Activated naive CD8-positive, alpha-beta T cell treated with anti-CD3 and anti-CD28 coated beads, Interleukin-2, amount 10 ng/mL, durations not matched to agents 7 days and 5 days (primary cell): ENCODE results near the gene BCKDHB. TPM values are rescaled to one million over a fixed set of nuclear protein-coding genes. Genes with fewer than 3 reads are reported as not detected.

Experiments used
- ATAC-seq: fragments of 150-1000 bp; cut with Tn5 transposase; one replicate; pipeline ENCODE4 v1.10.0; 2021; ENCODE audit warnings: low read depth, moderate library complexity
- POLR2A ChIA-PET: fragments of 350-600 bp; sonication (Branson Sonifier 250); formaldehyde crosslinking; loops from one replicate; lab custom pipeline; 2021; ENCODE audit warnings: antibody characterized with exemption; lab: Charles Lee
- DNase-seq: peaks from one replicate; pipeline ENCODE4 v3.0.0; 2021
- H3K27ac Mint-ChIP-seq: one replicate; pipeline ENCODE4 v1.8.0; 2022; ENCODE audit warnings: mild to moderate bottlenecking, mixed read lengths
- H3K27me3 Mint-ChIP-seq: one replicate; pipeline ENCODE4 v1.8.0; 2022; ENCODE audit warnings: mild to moderate bottlenecking, moderate library complexity, mixed read lengths
- H3K36me3 Mint-ChIP-seq: one replicate; pipeline ENCODE4 v1.8.0; 2021; ENCODE audit warnings: mild to moderate bottlenecking, mixed read lengths
- H3K4me1 Mint-ChIP-seq: one replicate; pipeline ENCODE4 v1.8.0; 2021; ENCODE audit warnings: mixed read lengths
- H3K4me3 Mint-ChIP-seq: one replicate; pipeline ENCODE4 v1.8.0; 2022; ENCODE audit warnings: mild to moderate bottlenecking, moderate library complexity, mixed read lengths
- H3K9me3 Mint-ChIP-seq: one replicate; pipeline ENCODE4 v1.8.0; 2021; ENCODE audit warnings: mixed read lengths
- total RNA-seq, 2 experiments: library from RNA; stranded (reverse); gene quantifications; one replicate each; pipeline ENCODE4 v1.2.3, GENCODE V29; 2021

The BCKDHB gene
- total RNA-seq, 2 experiments from 2014 or later = 18.8 to 20.6 TPM

DNA sequence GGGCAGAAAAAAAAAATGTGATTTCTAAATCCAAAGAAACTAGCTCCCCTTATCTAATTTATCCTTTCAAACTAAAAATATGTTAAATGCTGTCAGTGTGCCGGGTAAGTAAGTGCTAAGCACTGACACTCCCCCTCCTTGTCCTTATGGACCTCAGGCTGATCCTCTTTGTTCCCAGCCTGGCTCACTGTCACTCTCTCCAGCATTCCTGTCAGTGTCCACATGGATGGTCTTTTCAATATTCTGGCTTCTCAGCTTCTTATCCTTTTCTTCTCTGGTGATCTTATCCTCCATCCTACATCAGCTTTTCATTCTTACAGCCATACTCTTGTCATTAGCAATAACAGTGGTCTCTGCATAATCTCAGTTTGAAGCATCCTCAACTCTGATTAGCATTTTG, 55.0 kb downstream of the BCKDHB start:
- ATAC-seq (no peak), DNase-seq (no peak)
- H3K9me3 Mint-ChIP-seq = no peaks in the 10 kb centered on the region
- no peak overlapping the region for H3K4me3 Mint-ChIP-seq
- H3K27me3 Mint-ChIP-seq = no peaks in the 10 kb centered on the region
- H3K4me1 Mint-ChIP-seq = peaks cover 11% of the 10 kb centered on the region
- no peak overlapping the region for H3K27ac Mint-ChIP-seq
- H3K36me3 Mint-ChIP-seq = peaks cover 2% of the 10 kb centered on the region
- POLR2A ChIA-PET = no interaction called here

GRCh38 chr6:80163754-80164187, 57.3 kb downstream of the BCKDHB start:
- peak; percentile 85 for ATAC-seq
- H3K27ac Mint-ChIP-seq = no peak overlapping the region
- no peak for DNase-seq
- POLR2A ChIA-PET = interaction anchor here (1.2 kb wide), 1 partner anchor 57 kb away, joined by 4 read pairs; the partner anchor contains the start of gene BCKDHB
- H3K27me3 Mint-ChIP-seq = no peaks in the 10 kb centered on the region
- peaks cover 7% of the 10 kb centered on the region for H3K36me3 Mint-ChIP-seq
- no peak overlapping the region for H3K4me3 Mint-ChIP-seq
- no peaks in the 10 kb centered on the region for H3K9me3 Mint-ChIP-seq
- peaks cover 11% of the 10 kb centered on the region for H3K4me1 Mint-ChIP-seq

DNA sequence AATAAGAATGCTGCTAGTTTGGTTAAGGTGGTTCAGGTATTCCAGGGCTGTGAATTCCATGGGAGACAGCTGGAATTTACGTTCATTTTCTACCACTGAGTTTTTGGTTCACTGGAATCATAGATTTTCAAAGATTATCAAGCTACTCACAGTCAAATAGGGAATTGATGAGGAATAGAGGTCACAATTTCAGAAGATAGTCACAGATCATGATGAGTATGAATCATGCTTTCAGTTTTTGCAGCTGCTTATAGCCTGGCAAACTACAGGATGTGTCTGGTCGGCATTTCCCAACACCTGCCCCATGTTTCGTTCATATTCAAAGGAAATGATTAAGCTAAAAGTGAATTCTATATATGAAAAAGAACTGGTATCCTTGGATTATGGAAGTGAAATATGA, 58.7 kb downstream of the BCKDHB start:
- Mint-ChIP-seq H3K9me3 (no peaks in the 10 kb centered on the region), H3K36me3 (peaks cover 9% of the 10 kb centered on the region), H3K27me3 (no peaks in the 10 kb centered on the region), H3K4me1 (peaks cover 11% of the 10 kb centered on the region), H3K4me3 (peak overlapping the region; percentile 47), H3K27ac (peak overlapping the region; percentile 42)
- peak; percentile 73 for ATAC-seq
- POLR2A ChIA-PET = no interaction called here
- no peak for DNase-seq

DNA sequence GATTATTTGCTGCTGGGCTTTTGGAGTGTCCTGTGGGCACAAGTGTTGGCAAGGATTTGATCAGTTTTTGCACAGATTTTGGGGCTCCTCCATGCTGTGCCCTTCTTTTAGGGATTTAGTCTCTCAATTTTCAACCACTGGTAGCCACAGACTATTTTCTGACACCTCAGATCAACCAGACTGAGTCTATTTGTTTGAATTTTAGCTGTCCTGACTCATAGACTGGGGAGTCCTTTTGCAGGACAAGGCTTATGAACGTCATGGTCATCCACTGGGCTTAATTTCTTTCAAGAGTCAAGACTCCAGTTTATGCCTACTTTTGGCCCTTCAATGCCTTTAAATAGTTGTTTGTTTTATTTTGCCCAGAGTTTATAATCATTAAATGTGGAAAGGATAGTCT, 59.3 kb downstream of the BCKDHB start:
- Mint-ChIP-seq H3K4me3 (no peak overlapping the region), H3K27me3 (no peaks in the 10 kb centered on the region), H3K4me1 (peaks cover 11% of the 10 kb centered on the region), H3K9me3 (no peaks in the 10 kb centered on the region), H3K36me3 (peaks cover 12% of the 10 kb centered on the region), H3K27ac (no peak overlapping the region)
- DNase-seq (no peak), ATAC-seq (no peak)
- POLR2A ChIA-PET = no interaction called here

- Mint-ChIP-seq H3K27me3 (no peaks in the 10 kb centered on the region), H3K4me3 (no peak overlapping the region), H3K36me3 (peaks cover 12% of the 10 kb centered on the region), H3K4me1 (peaks cover 3% of the 10 kb centered on the region), H3K27ac (no peak overlapping the region), H3K9me3 (no peaks in the 10 kb centered on the region)
- DNase-seq (no peak), ATAC-seq (no peak)
- POLR2A ChIA-PET = no interaction called here
These were observed 64.0 kb downstream of the BCKDHB start for GRCh38 chr6:80170433-80170832.

- no peak for DNase-seq
- H3K36me3 Mint-ChIP-seq = peaks cover 13% of the 10 kb centered on the region
- no peaks in the 10 kb centered on the region for H3K9me3 Mint-ChIP-seq
- H3K27ac Mint-ChIP-seq = no peak overlapping the region
- no peaks in the 10 kb centered on the region for H3K27me3 Mint-ChIP-seq
- ATAC-seq = no peak
- POLR2A ChIA-PET = no interaction called here
- H3K4me3 Mint-ChIP-seq = no peak overlapping the region
- no peaks in the 10 kb centered on the region for H3K4me1 Mint-ChIP-seq
These were observed 66.9 kb downstream of the BCKDHB start for GRCh38 chr6:80173411-80173810.

DNA sequence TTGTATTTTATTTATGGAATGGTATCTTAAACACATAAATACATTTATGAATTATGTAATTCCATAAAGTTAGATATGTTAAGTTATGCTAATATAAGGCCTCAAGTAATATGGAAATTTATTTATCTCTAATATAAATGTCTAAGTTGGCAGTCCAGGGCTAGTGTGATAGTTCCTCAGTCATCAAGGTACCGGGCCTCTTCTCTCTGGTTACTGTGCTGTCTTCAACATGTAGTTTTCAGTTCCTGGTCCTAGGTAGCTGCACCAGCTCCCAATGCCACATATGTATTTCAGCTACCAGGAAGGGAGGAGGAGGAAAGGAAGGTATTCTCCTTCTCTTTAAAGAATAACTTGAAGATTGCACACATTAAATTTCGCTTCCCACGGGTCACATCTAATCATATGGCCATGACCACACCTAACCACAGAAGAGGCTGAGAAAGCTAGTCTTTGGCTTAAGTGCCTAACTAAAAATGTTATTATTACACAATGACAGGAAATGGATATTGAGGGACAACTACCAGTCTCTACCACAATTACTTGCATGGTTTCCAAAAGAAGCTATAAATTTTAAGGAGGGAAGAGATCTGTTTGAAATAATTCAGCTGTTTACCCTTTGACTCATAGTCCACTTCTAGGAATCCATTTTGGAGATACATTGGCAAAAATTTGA, 68.6 kb downstream of the BCKDHB start:
- no peaks in the 10 kb centered on the region for H3K9me3 Mint-ChIP-seq
- H3K4me3 Mint-ChIP-seq = no peak overlapping the region
- no peaks in the 10 kb centered on the region for H3K27me3 Mint-ChIP-seq
- peaks cover 11% of the 10 kb centered on the region for H3K36me3 Mint-ChIP-seq
- ATAC-seq = no peak
- POLR2A ChIA-PET = no interaction called here
- H3K27ac Mint-ChIP-seq = no peak overlapping the region
- H3K4me1 Mint-ChIP-seq = no peaks in the 10 kb centered on the region
- DNase-seq = no peak

DNA sequence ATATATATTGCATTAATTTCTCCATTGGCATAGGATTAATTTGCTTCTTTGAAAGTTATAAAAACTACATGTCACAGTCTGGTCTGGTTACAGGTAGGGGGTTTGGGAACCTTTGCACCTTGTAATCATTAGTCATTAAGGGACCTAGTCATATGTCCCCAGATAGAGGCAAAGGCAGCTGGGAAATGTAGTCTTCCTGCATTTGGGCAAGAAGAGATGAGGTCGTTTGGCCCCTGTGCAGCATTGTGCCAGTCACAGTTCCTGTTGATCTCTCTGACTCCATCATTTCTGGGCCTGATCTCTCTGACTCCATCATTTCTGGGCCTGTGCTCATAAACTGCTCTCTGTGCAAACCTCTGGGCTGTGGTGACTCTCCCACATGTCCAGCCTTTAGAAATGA, 73.2 kb downstream of the BCKDHB start:
- H3K9me3 Mint-ChIP-seq = no peaks in the 10 kb centered on the region
- H3K4me3 Mint-ChIP-seq = no peak overlapping the region
- ATAC-seq (no peak), DNase-seq (no peak)
- H3K27me3 Mint-ChIP-seq = no peaks in the 10 kb centered on the region
- peaks cover 8% of the 10 kb centered on the region for H3K36me3 Mint-ChIP-seq
- POLR2A ChIA-PET = no interaction called here
- no peak overlapping the region for H3K27ac Mint-ChIP-seq
- no peaks in the 10 kb centered on the region for H3K4me1 Mint-ChIP-seq

GRCh38 chr6:80181352-80182081, 75.0 kb downstream of the BCKDHB start:
- no peaks in the 10 kb centered on the region for H3K27me3 Mint-ChIP-seq
- POLR2A ChIA-PET = no interaction called here

GRCh38 chr6:80182308-80182707, 75.8 kb downstream of the BCKDHB start:
- POLR2A ChIA-PET = no interaction called here
- Mint-ChIP-seq H3K9me3 (no peaks in the 10 kb centered on the region), H3K4me1 (no peaks in the 10 kb centered on the region), H3K36me3 (peaks cover 17% of the 10 kb centered on the region), H3K27ac (no peak overlapping the region), H3K27me3 (no peaks in the 10 kb centered on the region), H3K4me3 (no peak overlapping the region)
- no peak for DNase-seq
- no peak for ATAC-seq

More at GRCh38 chr6:80181352-80182081, 75.0 kb downstream of the BCKDHB start:
- no peaks in the 10 kb centered on the region for H3K9me3 Mint-ChIP-seq
- ATAC-seq (no peak), DNase-seq (no peak)
- H3K4me3 Mint-ChIP-seq = no peak overlapping the region
- no peaks in the 10 kb centered on the region for H3K4me1 Mint-ChIP-seq
- peaks cover 17% of the 10 kb centered on the region for H3K36me3 Mint-ChIP-seq
- no peak overlapping the region for H3K27ac Mint-ChIP-seq

DNA sequence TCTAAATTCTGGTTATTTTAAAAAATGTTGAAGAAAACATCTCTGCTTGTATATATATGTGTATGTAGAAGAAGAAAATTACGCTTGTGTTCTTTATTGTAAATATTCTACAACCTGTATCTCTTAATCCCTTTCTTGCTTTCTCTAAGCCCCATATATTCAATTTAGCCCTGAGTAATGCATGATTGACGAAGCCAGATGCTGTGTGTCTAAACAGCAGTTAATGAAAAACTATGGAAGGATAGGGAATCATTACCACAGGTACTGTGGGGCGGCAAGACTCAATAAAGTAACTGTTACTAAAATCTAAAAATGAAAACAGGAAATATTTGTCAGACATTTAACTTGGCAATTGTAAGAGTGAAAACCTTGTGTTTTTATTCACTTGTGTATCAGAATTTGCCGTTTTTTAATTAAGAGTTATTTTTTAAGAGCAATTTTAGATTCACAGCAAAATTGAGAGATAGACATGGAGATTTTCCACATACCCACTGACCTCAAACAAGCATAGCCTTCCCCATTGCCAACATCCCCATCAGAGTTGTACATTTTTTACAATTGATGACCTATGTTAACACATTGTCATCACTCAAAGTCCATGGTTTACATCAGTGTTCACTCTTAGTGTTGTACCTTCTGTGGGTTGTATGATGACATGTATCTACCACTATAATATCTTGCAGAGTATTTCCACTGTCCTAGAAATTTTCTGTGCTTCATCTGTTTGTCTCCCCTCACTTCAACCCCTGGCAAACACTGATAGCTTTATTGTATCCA, 76.7 kb downstream of the BCKDHB start:
- DNase-seq = no peak
- no peaks in the 10 kb centered on the region for H3K9me3 Mint-ChIP-seq
- no peak for ATAC-seq
- H3K4me1 Mint-ChIP-seq = no peaks in the 10 kb centered on the region
- no peaks in the 10 kb centered on the region for H3K27me3 Mint-ChIP-seq
- POLR2A ChIA-PET = no interaction called here
- no peak overlapping the region for H3K27ac Mint-ChIP-seq
- no peak overlapping the region for H3K4me3 Mint-ChIP-seq
- peaks cover 16% of the 10 kb centered on the region for H3K36me3 Mint-ChIP-seq

DNA sequence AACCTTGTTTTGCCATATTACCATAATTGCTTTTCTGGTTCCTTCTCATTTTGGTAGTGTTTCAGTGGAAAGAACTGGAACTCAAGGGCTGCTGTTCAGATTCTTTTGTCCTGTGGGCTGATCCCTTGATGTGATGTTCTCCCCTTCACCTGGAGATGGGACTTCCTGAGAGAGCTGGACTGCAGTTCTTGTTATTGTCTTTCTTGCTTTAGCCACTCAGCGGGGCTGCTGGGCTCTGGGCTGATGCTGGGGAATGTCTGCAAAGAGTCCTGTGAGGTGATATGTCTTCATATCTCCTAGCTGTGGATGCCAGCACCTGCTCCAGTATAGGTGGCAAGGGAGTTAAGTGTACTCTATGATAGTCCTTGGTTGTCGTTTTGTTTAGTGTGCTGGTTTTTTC, 79.0 kb downstream of the BCKDHB start:
- ATAC-seq (no peak), DNase-seq (no peak)
- no peaks in the 10 kb centered on the region for H3K27me3 Mint-ChIP-seq
- H3K4me1 Mint-ChIP-seq = no peaks in the 10 kb centered on the region
- H3K9me3 Mint-ChIP-seq = no peaks in the 10 kb centered on the region
- H3K36me3 Mint-ChIP-seq = peaks cover 16% of the 10 kb centered on the region
- no peak overlapping the region for H3K27ac Mint-ChIP-seq
- H3K4me3 Mint-ChIP-seq = no peak overlapping the region
- POLR2A ChIA-PET = no interaction called here

DNA sequence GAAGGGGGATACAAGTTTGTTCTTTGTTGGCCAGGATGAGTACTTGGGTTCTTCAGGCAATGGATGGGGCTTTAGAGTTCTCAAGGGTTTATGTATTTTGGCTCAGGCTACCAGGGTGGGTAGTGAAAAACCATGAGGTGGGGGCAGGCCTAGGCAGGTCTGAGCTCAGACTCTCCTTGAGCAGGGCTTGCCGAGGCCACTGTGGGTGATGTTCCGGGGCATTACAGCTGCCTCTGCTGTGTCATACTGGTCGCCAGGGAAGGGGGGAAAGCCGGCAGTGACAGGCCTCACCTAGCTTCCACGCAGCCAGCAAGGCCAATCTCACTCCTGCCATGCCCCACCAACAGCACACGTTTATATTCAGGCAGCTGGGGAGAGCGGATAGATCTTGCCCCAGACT, 79.6 kb downstream of the BCKDHB start:
- H3K36me3 Mint-ChIP-seq = peaks cover 16% of the 10 kb centered on the region
- no peak overlapping the region for H3K4me3 Mint-ChIP-seq
- no peak overlapping the region for H3K27ac Mint-ChIP-seq
- DNase-seq (no peak), ATAC-seq (no peak)
- H3K9me3 Mint-ChIP-seq = no peaks in the 10 kb centered on the region
- H3K27me3 Mint-ChIP-seq = no peaks in the 10 kb centered on the region
- POLR2A ChIA-PET = no interaction called here
- no peaks in the 10 kb centered on the region for H3K4me1 Mint-ChIP-seq
